ENCODE results near the gene GNA14. TPM values are rescaled to one million over a fixed set of nuclear protein-coding genes. Genes with fewer than 3 reads are reported as not detected.

The GNA14 gene
- total and polyA plus RNA-seq, 2 of the 8 experiments (the other 6 are each of a cell fraction or from before 2014, with no cell fraction given): 3.4 to 6.3 TPM

- TF ChIP-seq CTBP2 (IDR thresholded peaks at IDR 0.05; ENCODE audit: borderline replicate concordance, insufficient read depth, insufficient read length, low read length): no peak
These were observed 131.3 kb downstream of the GNA14 start (continued) for GRCh38 chr9:77516781-77517180.

All from H1 (cell line).